ENCODE results near the gene SEC23IP.

GRCh38 chr10:119917777-119918176 lies 25.2 kb downstream of the SEC23IP start:
- TF ChIP-seq TCF12 (IDR thresholded peaks at IDR 0.05; ENCODE audit: low read depth) (no peak), EP300 (IDR thresholded peaks at IDR 0.05; ENCODE audit: borderline replicate concordance) (no peak)
- TF ChIP-seq, protein P1, sequence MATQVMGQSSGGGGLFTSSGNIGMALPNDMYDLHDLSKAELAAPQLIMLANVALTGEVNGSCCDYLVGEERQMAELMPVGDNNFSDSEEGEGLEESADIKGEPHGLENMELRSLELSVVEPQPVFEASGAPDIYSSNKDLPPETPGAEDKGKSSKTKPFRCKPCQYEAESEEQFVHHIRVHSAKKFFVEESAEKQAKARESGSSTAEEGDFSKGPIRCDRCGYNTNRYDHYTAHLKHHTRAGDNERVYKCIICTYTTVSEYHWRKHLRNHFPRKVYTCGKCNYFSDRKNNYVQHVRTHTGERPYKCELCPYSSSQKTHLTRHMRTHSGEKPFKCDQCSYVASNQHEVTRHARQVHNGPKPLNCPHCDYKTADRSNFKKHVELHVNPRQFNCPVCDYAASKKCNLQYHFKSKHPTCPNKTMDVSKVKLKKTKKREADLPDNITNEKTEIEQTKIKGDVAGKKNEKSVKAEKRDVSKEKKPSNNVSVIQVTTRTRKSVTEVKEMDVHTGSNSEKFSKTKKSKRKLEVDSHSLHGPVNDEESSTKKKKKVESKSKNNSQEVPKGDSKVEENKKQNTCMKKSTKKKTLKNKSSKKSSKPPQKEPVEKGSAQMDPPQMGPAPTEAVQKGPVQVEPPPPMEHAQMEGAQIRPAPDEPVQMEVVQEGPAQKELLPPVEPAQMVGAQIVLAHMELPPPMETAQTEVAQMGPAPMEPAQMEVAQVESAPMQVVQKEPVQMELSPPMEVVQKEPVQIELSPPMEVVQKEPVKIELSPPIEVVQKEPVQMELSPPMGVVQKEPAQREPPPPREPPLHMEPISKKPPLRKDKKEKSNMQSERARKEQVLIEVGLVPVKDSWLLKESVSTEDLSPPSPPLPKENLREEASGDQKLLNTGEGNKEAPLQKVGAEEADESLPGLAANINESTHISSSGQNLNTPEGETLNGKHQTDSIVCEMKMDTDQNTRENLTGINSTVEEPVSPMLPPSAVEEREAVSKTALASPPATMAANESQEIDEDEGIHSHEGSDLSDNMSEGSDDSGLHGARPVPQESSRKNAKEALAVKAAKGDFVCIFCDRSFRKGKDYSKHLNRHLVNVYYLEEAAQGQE (IDR thresholded peaks at IDR 0.05; ENCODE audit: low read depth) = no peak
